Heart right ventricle (tissue), 16 donors: ENCODE results near the gene TCERG1L. TPM values are rescaled to one million over a fixed set of nuclear protein-coding genes. Genes with fewer than 3 reads are reported as not detected.
"Not testable (repeated sequence)": the region's sequence is repeated elsewhere in the genome, so short reads cannot be mapped to it uniquely, and the experiment has no call there.

Source experiments
- ATAC-seq, 8 donors: fragments of 200-7000 bp; cut with Tn5 transposase; one replicate each; pipeline ENCODE4 v1.9.1; 2020; ENCODE audit warnings: mild to moderate bottlenecking in 8 of 8, moderate library complexity in 8 of 8, moderate number of reproducible peaks in 1 of 8
- DNase-seq, 2 donors: peaks; one replicate each; pipeline ENCODE4 v3.0.0-alpha.2; 2020
- H3K27ac ChIP-seq, 10 donors: fragments of 200-600 bp; sonication (generic) in 2 of 10; one replicate each; pipeline versions ENCODE4 v1.5.0 to v1.8.0; 2020 to 2022; ENCODE audit warnings: mild to moderate bottlenecking in 3 of 10
- H3K27me3 ChIP-seq, 7 donors: fragments of 200-600 bp; one replicate each; pipeline ENCODE4 v1.8.0; 2021 to 2022; ENCODE audit warnings: mild to moderate bottlenecking in 2 of 7
- H3K36me3 ChIP-seq, 9 donors: fragments of 200-600 bp; sonication (generic) in 1 of 9; one replicate each; pipeline versions ENCODE4 v1.5.0 to v1.8.0; 2020 to 2022; ENCODE audit warnings: mild to moderate bottlenecking in 2 of 9
- H3K4me1 ChIP-seq, 9 donors: fragments of 200-600 bp; sonication (generic) in 1 of 9; one replicate each; pipeline versions ENCODE4 v1.5.0 to v1.8.0; 2020 to 2022; ENCODE audit warnings: mild to moderate bottlenecking in 4 of 9
- H3K4me3 ChIP-seq, 10 donors: fragments of 200-600 bp; sonication (generic) in 2 of 10; one replicate each; pipeline versions ENCODE4 v1.5.0 to v1.8.0; 2020 to 2022; ENCODE audit warnings: mild to moderate bottlenecking in 7 of 10, moderate library complexity in 2 of 10
- H3K9me3 ChIP-seq, 11 donors: fragments of 200-600 bp in 10 of 11; sonication (generic) in 2 of 11; one replicate each; pipeline versions ENCODE4 v1.5.0 to v1.8.0; 2013 to 2022; ENCODE audit warnings: mild to moderate bottlenecking in 2 of 11, control low read depth in 1 of 11, moderate library complexity in 1 of 11
- CTCF ChIP-seq, 9 donors: fragments of 200-600 bp; sonication (generic) in 2 of 9; IDR thresholded peaks; one replicate each; pipeline versions ENCODE4 v1.5.0 to v1.8.0; 2021 to 2022; ENCODE audit warnings: antibody characterized with exemption in 9 of 9, mild to moderate bottlenecking in 5 of 9, moderate library complexity in 1 of 9
- WGBS, 2 donors: extraction: QIAGEN DNeasy Blood & Tissue Kit; methylation state at CpG; one replicate each; pipeline ENCODE4 v1.1.7; 2013; ENCODE audit warnings: inconsistent platforms in 1 of 2; 5-methylcytosine and 5-hydroxymethylcytosine counted together
- intact Hi-C, 10 donors: fragments of 100-400 bp; cut with DNase I; formaldehyde crosslinking; loops; one replicate each; pipeline versions ENCODE4 v1.11.1 to v1.14.2; 2022
- polyA plus RNA-seq, 2 donors: library from polyadenylated mRNA; stranded (reverse); fragments of 200-250 nt; gene quantifications; one replicate each; pipeline ENCODE4 v1.2.3, GENCODE V29; 2013
- total RNA-seq, 10 donors: library from RNA; stranded (reverse); fragmentation: NEBNext Ultra II Directional in 3 of 10; extraction: Animal tissue kit (Norgen Biotek cat#: 25700) in 3 of 10; gene quantifications; one replicate each; pipeline versions ENCODE4 v1.2.1 to v1.2.4, GENCODE V29; 2021 to 2023
- donor health status: Arrhythmogenic right ventricular cardiomyopathy.
- donor health status: ischemic (EF 13 %, LVEDD 7.1; RV severe dilation, severe dysfunction).
- donor health status: healthy with polysubstance abuse.
- donor health status: DM: no; HTN: yes; CAD: no.
- donor health status: DM: no; HTN: no; CAD: no.
- donor health status: ischemic (EF 25% LVEDD 6.9; RV normal size, moderate dysfunction).
- donor health status: ischemic (EF 25% LVEDD 5.7; RV mildly dilated, moderate dysfunction).
- donor health status: healthy.
- donor health status: DM: yes; HTN: yes; CAD: no.
- donor health status: Ischemic cardiomyopathy.
- donor health status: ischemic (EF 35%, LVEDD 5.7; RV mildly dilated, moderate dysfunction).
- donor health status: nonischemic (EF 11% LVEDD 7.7; RV severe dilation, severe dysfunction).
- donor health status: DM: yes; HTN: yes; CAD: no.
- donor health status: PGD.
- donor health status: ischemic (EF 29% LVEDD 5.4; RV normal size, mild dysfunction).
- donor health status: nonischemic (EF 23%, LVEDD 6.1; RV moderate dilation, normal function).

TCERG1L gene
- total and polyA plus RNA-seq, 12 donors, result 0.09 TPM; not detected in 10

- intact Hi-C loops, result no loop called here
- TF ChIP-seq CTCF (IDR thresholded peaks at IDR 0.05), result no peak
- H3K27ac ChIP-seq, result no peak overlapping the region
Observed at GRCh38 chr10:131239450-131239849, 72.1 kb downstream of the TCERG1L start.

GRCh38 chr10:131238669-131239280 is 72.7 kb downstream of the TCERG1L start:
- WGBS, 2 donors, result 75 to 80% methylated on average over 13 of the region's 13 CpGs
- intact Hi-C loops, result no loop called here

More at GRCh38 chr10:131239450-131239849, 72.1 kb downstream of the TCERG1L start:
- Histone ChIP-seq H3K9me3 (peaks cover 0 to 2% (median 0%) of the 10 kb centered on the region in 11 donors), H3K4me1 (no peaks in the 10 kb centered on the region), H3K36me3 (no peaks in the 10 kb centered on the region), H3K27me3 (peaks cover 0 to 62% (median 52%) of the 10 kb centered on the region in 7 donors), H3K4me3 (no peak overlapping the region)
- DNase-seq (no peak), ATAC-seq (no peak)
- 62 to 65% methylated on average over 13 of the region's 13 CpGs for WGBS, 2 donors

GRCh38 chr10:131237991-131238651 is 73.4 kb downstream of the TCERG1L start:
- TF ChIP-seq CTCF (IDR thresholded peaks at IDR 0.05), result no peak
- Histone ChIP-seq H3K4me3 (no peak overlapping the region), H3K4me1 (no peaks in the 10 kb centered on the region), H3K9me3 (peaks cover 0 to 8% (median 0%) of the 10 kb centered on the region in 11 donors), H3K27me3 (peaks cover 0 to 60% (median 45%) of the 10 kb centered on the region in 7 donors), H3K27ac (no peak overlapping the region), H3K36me3 (no peaks in the 10 kb centered on the region)
- DNase-seq (no peak), ATAC-seq (no peak)
- intact Hi-C loops, result no loop called here
- WGBS, 2 donors, result 66 to 69% methylated on average over 20 of the region's 20 CpGs

More at GRCh38 chr10:131238669-131239280, 72.7 kb downstream of the TCERG1L start:
- H3K4me3 ChIP-seq, result no peak overlapping the region
- TF ChIP-seq CTCF (IDR thresholded peaks at IDR 0.05), result no peak
- ATAC-seq, result no peak
- peaks cover 0 to 58% (median 46%) of the 10 kb centered on the region in 7 donors for H3K27me3 ChIP-seq
- H3K27ac ChIP-seq, result no peak overlapping the region
- H3K9me3 ChIP-seq, result peaks cover 0 to 8% (median 0%) of the 10 kb centered on the region in 11 donors
- H3K36me3 ChIP-seq, result no peaks in the 10 kb centered on the region
- DNase-seq, result no peak
- no peaks in the 10 kb centered on the region for H3K4me1 ChIP-seq

DNA sequence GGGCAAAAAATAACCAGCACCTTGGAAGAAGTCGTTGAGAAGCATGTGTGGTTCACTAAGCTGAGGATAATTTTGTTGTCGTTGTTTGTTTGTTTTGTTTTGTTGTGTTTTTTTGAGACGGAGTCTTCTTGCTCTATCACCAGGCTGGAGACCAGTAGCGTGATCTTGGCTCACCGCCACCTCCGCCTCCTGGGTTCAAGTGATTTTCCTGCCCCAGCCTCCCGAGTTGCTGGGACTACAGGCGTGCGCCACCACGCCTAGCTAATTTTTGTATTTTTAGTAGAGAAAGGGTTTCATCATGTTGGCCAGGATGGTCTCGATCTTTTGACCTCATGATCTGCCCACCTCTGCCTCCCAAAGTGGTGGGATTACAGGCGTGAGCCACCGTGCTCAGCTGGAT is 76.9 kb downstream of the TCERG1L start:
- H3K27me3 ChIP-seq, result peaks cover 4 to 41% (median 26%) of the 10 kb centered on the region in 7 donors
- H3K27ac ChIP-seq, H3K9me3 ChIP-seq, ATAC-seq, H3K4me3 ChIP-seq, intact Hi-C loops, DNase-seq, H3K4me1 ChIP-seq, H3K36me3 ChIP-seq: not testable (repeated sequence)
- WGBS, 2 donors, result 89% methylated on average over 13 of the region's 13 CpGs
